ENCODE results near the gene PPHLN1. TPM values are rescaled to one million over a fixed set of nuclear protein-coding genes. Genes with fewer than 3 reads are reported as not detected.

Gene PPHLN1
- total and polyA plus RNA-seq, 2 donors (not counting 1 experiment from before 2014, with no cell fraction given): 48.8 to 104 TPM

GRCh38 chr12:42364692-42365091, 38.7 kb downstream of the PPHLN1 start:
- Histone ChIP-seq H4K20me1 (ENCODE audit: control insufficient read depth, insufficient read depth, low read length, poor library complexity, severe bottlenecking) (peaks cover 5% of the 10 kb centered on the region), H3K9me3 (ENCODE audit: control extremely low read depth in 1 of 3, control insufficient read depth in 2 of 3, insufficient read depth in 1 of 3, low read length in 2 of 3) (no peaks in the 10 kb centered on the region), H3K9ac (ENCODE audit: low read length) (no peak overlapping the region), H3K4me3 (ENCODE audit: control extremely low read depth in 1 of 5, extremely low read depth in 1 of 5, insufficient read depth in 1 of 5, low read depth in 2 of 5, low read length in 4 of 5) (no peak overlapping the region), H3K27me3 (replicated peaks in 1 of 4; ENCODE audit: control extremely low read depth in 1 of 4, control insufficient read depth in 3 of 4, insufficient read depth in 4 of 4, low read length in 3 of 4) (no peaks in the 10 kb centered on the region), H3K36me3 (replicated peaks in 1 of 2; ENCODE audit: control extremely low read depth in 1 of 2, control insufficient read depth in 1 of 2, extremely low read depth in 1 of 2, insufficient read depth in 2 of 2, low read length in 1 of 2) (peaks cover 0 to 11% of the 10 kb centered on the region in 2 experiments), H3K27ac (ENCODE audit: low read length in 2 of 2) (no peak overlapping the region), H3K4me2 (replicated peaks; ENCODE audit: low read depth, low read length, poor library complexity, severe bottlenecking) (no peak overlapping the region), H2AFZ (ENCODE audit: insufficient read depth, low read depth, low read length, poor library complexity, severe bottlenecking) (no peak overlapping the region), H3K4me1 (ENCODE audit: control insufficient read depth in 2 of 2, insufficient read depth in 2 of 2, low read length in 2 of 2) (peaks cover 0 to 5% of the 10 kb centered on the region in 2 donors), H3K79me2 (ENCODE audit: control insufficient read depth, insufficient read depth, low read length) (peaks cover 28% of the 10 kb centered on the region)
- peaks cover 34% of the 10 kb centered on the region for H3K4me1 Mint-ChIP-seq
- no peak overlapping the region for H3K27ac Mint-ChIP-seq
- H3K9me3 Mint-ChIP-seq (ENCODE audit: insufficient read depth): no peaks in the 10 kb centered on the region
- DNase-seq (no peak), ATAC-seq (ENCODE audit: low read depth) (no peak)
- 91% methylated on average over 5 of the region's 9 CpGs for WGBS (ENCODE audit: insufficient coverage)
- intact Hi-C loops (cut with micrococcal nuclease): no loop called here
- CTCF ChIA-PET: interaction anchor here (1.2 kb wide), 1 partner anchor 204 kb away, joined by 4 read pairs; no protein-coding TSS in a partner anchor
- no peak overlapping the region for H3K4me3 Mint-ChIP-seq
- TF ChIP-seq CTCF (IDR thresholded peaks at IDR 0.05) (no peak), EZH2 (IDR thresholded peaks at IDR 0.05; ENCODE audit: borderline replicate concordance, insufficient read depth, low read depth, low read length, poor library complexity, severe bottlenecking) (no peak)
- POLR2A ChIA-PET: no interaction called here
- H3K27me3 Mint-ChIP-seq: no peaks in the 10 kb centered on the region

- Histone ChIP-seq H3K4me1 (ENCODE audit: control insufficient read depth in 2 of 2, insufficient read depth in 2 of 2, low read length in 2 of 2) (peaks cover 0 to 5% of the 10 kb centered on the region in 2 donors), H3K79me2 (ENCODE audit: control insufficient read depth, insufficient read depth, low read length) (peaks cover 22% of the 10 kb centered on the region), H3K4me3 (ENCODE audit: control extremely low read depth in 1 of 5, extremely low read depth in 1 of 5, insufficient read depth in 1 of 5, low read depth in 2 of 5, low read length in 4 of 5) (no peak overlapping the region), H4K20me1 (ENCODE audit: control insufficient read depth, insufficient read depth, low read length, poor library complexity, severe bottlenecking) (peaks cover 5% of the 10 kb centered on the region), H3K27me3 (replicated peaks in 1 of 4; ENCODE audit: control extremely low read depth in 1 of 4, control insufficient read depth in 3 of 4, insufficient read depth in 4 of 4, low read length in 3 of 4) (no peaks in the 10 kb centered on the region), H2AFZ (ENCODE audit: insufficient read depth, low read depth, low read length, poor library complexity, severe bottlenecking) (no peak overlapping the region), H3K36me3 (replicated peaks in 1 of 2; ENCODE audit: control extremely low read depth in 1 of 2, control insufficient read depth in 1 of 2, extremely low read depth in 1 of 2, insufficient read depth in 2 of 2, low read length in 1 of 2) (peaks cover 2 to 11% of the 10 kb centered on the region in 2 experiments), H3K9ac (ENCODE audit: low read length) (no peak overlapping the region), H3K27ac (ENCODE audit: low read length in 2 of 2) (no peak overlapping the region), H3K9me3 (ENCODE audit: control extremely low read depth in 1 of 3, control insufficient read depth in 2 of 3, insufficient read depth in 1 of 3, low read length in 2 of 3) (no peaks in the 10 kb centered on the region), H3K4me2 (replicated peaks; ENCODE audit: low read depth, low read length, poor library complexity, severe bottlenecking) (no peak overlapping the region)
- intact Hi-C loops (cut with micrococcal nuclease): no loop called here
- ChIA-PET CTCF (interaction anchor here (1.2 kb wide), 1 partner anchor 203 kb away, joined by 4 read pairs; no protein-coding TSS in a partner anchor), POLR2A (interaction anchor here (0.6 kb wide), 1 partner anchor 223 kb away, joined by 3 read pairs; no protein-coding TSS in a partner anchor)
- no peak for TF ChIP-seq EZH2 (IDR thresholded peaks at IDR 0.05; ENCODE audit: borderline replicate concordance, insufficient read depth, low read depth, low read length, poor library complexity, severe bottlenecking)
- TF ChIP-seq CTCF (IDR thresholded peaks at IDR 0.05): no peak
- WGBS (ENCODE audit: insufficient coverage): no CpG with 5 or more reads among the region's 5 CpGs
- peaks cover 31% of the 10 kb centered on the region for H3K4me1 Mint-ChIP-seq
- no peak overlapping the region for H3K27ac Mint-ChIP-seq
- no peak overlapping the region for H3K4me3 Mint-ChIP-seq
- H3K9me3 Mint-ChIP-seq (ENCODE audit: insufficient read depth): no peaks in the 10 kb centered on the region
- ATAC-seq (ENCODE audit: low read depth) (no peak), DNase-seq (no peak)
- H3K27me3 Mint-ChIP-seq: no peaks in the 10 kb centered on the region
Observed at GRCh38 chr12:42365486-42365885, 39.5 kb downstream of the PPHLN1 start.

All from B cell (primary cell).